Measurements from ENCODE around the gene HDAC9.

Gene HDAC9

GRCh38 chr7:18828260-18828993 lies 332.9 kb downstream of the HDAC9 start:
- in situ Hi-C loops (cut with MboI; ENCODE audit: low sequenced_read_pairs): no loop called here

GRCh38 chr7:18828994-18829857 lies 333.7 kb downstream of the HDAC9 start:
- in situ Hi-C loops (cut with MboI; ENCODE audit: low sequenced_read_pairs): no loop called here

GRCh38 chr7:18829858-18830285 lies 334.3 kb downstream of the HDAC9 start:
- in situ Hi-C loops (cut with MboI; ENCODE audit: low sequenced_read_pairs): no loop called here

GRCh38 chr7:18831419-18831818 lies 335.9 kb downstream of the HDAC9 start:
- in situ Hi-C loops (cut with MboI; ENCODE audit: low sequenced_read_pairs): no loop called here

GRCh38 chr7:18831943-18832342 lies 336.4 kb downstream of the HDAC9 start:
- in situ Hi-C loops (cut with MboI; ENCODE audit: low sequenced_read_pairs): no loop called here

- in situ Hi-C loops (cut with MboI; ENCODE audit: low sequenced_read_pairs): no loop called here
These were observed 339.0 kb downstream of the HDAC9 start for GRCh38 chr7:18834577-18834976.

GRCh38 chr7:18835001-18835690 lies 339.6 kb downstream of the HDAC9 start:
- in situ Hi-C loops (cut with MboI; ENCODE audit: low sequenced_read_pairs): no loop called here

- in situ Hi-C loops (cut with MboI; ENCODE audit: low sequenced_read_pairs): no loop called here
These were observed 348.4 kb downstream of the HDAC9 start for GRCh38 chr7:18843979-18844378.

GRCh38 chr7:18844735-18845134 lies 349.2 kb downstream of the HDAC9 start:
- in situ Hi-C loops (cut with MboI; ENCODE audit: low sequenced_read_pairs): no loop called here

- in situ Hi-C loops (cut with MboI; ENCODE audit: low sequenced_read_pairs): no loop called here
These were observed 350.2 kb downstream of the HDAC9 start for GRCh38 chr7:18845700-18846099.

- in situ Hi-C loops (cut with MboI; ENCODE audit: low sequenced_read_pairs): no loop called here
These were observed 351.2 kb downstream of the HDAC9 start for GRCh38 chr7:18846765-18847215.

GRCh38 chr7:18849130-18849529 lies 353.6 kb downstream of the HDAC9 start:
- in situ Hi-C loops (cut with MboI; ENCODE audit: low sequenced_read_pairs): no loop called here

- in situ Hi-C loops (cut with MboI; ENCODE audit: low sequenced_read_pairs): no loop called here
These were observed 360.2 kb downstream of the HDAC9 start for GRCh38 chr7:18855796-18856195.

GRCh38 chr7:18858232-18858631 lies 362.7 kb downstream of the HDAC9 start:
- in situ Hi-C loops (cut with MboI; ENCODE audit: low sequenced_read_pairs): no loop called here

- in situ Hi-C loops (cut with MboI; ENCODE audit: low sequenced_read_pairs): no loop called here
These were observed 363.8 kb downstream of the HDAC9 start for GRCh38 chr7:18859318-18859717.

GRCh38 chr7:18860221-18860620 lies 364.7 kb downstream of the HDAC9 start:
- in situ Hi-C loops (cut with MboI; ENCODE audit: low sequenced_read_pairs): no loop called here

GRCh38 chr7:18861514-18862118 lies 366.1 kb downstream of the HDAC9 start:
- in situ Hi-C loops (cut with MboI; ENCODE audit: low sequenced_read_pairs): no loop called here

- in situ Hi-C loops (cut with MboI; ENCODE audit: low sequenced_read_pairs): no loop called here
These were observed 369.4 kb downstream of the HDAC9 start for GRCh38 chr7:18864967-18865366.

GRCh38 chr7:18866359-18867036 lies 370.9 kb downstream of the HDAC9 start:
- in situ Hi-C loops (cut with MboI; ENCODE audit: low sequenced_read_pairs): no loop called here

GRCh38 chr7:18872344-18872743 lies 376.8 kb downstream of the HDAC9 start:
- in situ Hi-C loops (cut with MboI; ENCODE audit: low sequenced_read_pairs): no loop called here

Data from HL-60/S4 (cell line).